Stimulated activated naive CD8-positive, alpha-beta T cell treated with anti-CD3 and anti-CD28 coated beads, Interleukin-15, amount 100 ng/mL, for 72 hours (primary cell): ENCODE results near the gene IL1RL2.
A peak's percentile ranks its signal among the peaks of the same experiment; 100 is the strongest.

Experiments
- ATAC-seq: fragments of 150-1000 bp; cut with Tn5 transposase; 2 replicates; pipeline ENCODE4 v1.10.0; 2021; ENCODE audit warnings: mild to moderate bottlenecking, moderate library complexity
- DNase-seq, 2 donors: peaks; one replicate each; pipeline ENCODE4 v3.0.0; 2021 to 2022
- H3K27ac Mint-ChIP-seq, 2 donors: one replicate each; pipeline ENCODE4 v1.8.0; 2022; ENCODE audit warnings: mild to moderate bottlenecking in 2 of 2, mixed read lengths in 2 of 2, moderate library complexity in 2 of 2
- H3K27me3 Mint-ChIP-seq: one replicate; pipeline ENCODE4 v1.8.0; 2022; ENCODE audit warnings: mixed read lengths
- H3K4me1 Mint-ChIP-seq: one replicate; pipeline ENCODE4 v1.8.0; 2022; ENCODE audit warnings: mild to moderate bottlenecking, mixed read lengths
- H3K4me3 Mint-ChIP-seq, 2 donors: one replicate each; pipeline ENCODE4 v1.8.0; 2022; ENCODE audit warnings: mild to moderate bottlenecking in 2 of 2, mixed read lengths in 2 of 2, moderate library complexity in 1 of 2
- H3K9me3 Mint-ChIP-seq, 2 donors: one replicate each; pipeline ENCODE4 v1.8.0; 2022; ENCODE audit warnings: mixed read lengths in 2 of 2

IL1RL2 gene

DNA sequence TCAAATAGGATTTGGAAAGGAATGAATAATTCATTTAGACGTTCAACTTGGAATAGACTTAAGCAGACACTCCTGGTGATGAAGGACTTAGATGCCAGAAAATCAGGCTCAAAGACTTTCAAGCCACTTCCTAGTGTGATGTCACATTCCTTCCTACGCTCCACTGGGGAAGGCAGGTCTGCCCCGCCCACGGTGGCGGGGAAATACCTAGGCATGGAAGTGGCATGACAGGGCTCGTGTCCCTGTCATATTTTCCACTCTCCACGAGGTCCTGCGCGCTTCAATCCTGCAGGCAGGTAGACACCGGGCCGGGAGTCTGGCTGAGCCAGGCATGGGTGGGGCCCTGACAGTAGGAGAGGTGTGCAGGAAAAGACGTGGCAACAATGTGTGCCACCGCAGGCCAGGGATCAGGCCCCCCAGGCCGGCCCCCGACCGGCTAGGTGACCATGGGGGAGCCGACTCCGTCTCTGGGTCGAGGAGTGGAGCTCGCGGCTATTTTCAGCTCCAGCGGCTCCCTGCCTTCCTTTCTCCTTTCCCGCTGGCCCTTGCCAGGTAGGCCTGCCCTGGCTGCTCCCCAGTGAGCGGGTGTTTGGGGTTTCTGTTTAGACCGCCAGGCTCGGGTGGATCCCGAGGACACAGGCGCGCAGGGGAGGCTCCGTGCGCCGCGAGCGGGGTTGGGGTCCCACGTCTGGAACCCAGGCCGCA is at the start of gene IL1RL2:
Gene IL1RL2 (plus strand): TSS at position 233 of the 705 bp plus-strand sequence. CDS start 845 bp downstream, outside the sequence.
- DNase-seq, result no peak
- H3K4me1 Mint-ChIP-seq, result peaks cover 22% of the 10 kb centered on the region
- peak within 1 kb of the TSS; percentile 82 to 98 for H3K27ac Mint-ChIP-seq
- H3K9me3 Mint-ChIP-seq, result no peaks in the 10 kb centered on the region
- H3K27me3 Mint-ChIP-seq, result peaks cover 55% of the 10 kb centered on the region
- ATAC-seq, result no peak
- H3K4me3 Mint-ChIP-seq, result peak within 1 kb of the TSS; percentile 83 to 91

DNA sequence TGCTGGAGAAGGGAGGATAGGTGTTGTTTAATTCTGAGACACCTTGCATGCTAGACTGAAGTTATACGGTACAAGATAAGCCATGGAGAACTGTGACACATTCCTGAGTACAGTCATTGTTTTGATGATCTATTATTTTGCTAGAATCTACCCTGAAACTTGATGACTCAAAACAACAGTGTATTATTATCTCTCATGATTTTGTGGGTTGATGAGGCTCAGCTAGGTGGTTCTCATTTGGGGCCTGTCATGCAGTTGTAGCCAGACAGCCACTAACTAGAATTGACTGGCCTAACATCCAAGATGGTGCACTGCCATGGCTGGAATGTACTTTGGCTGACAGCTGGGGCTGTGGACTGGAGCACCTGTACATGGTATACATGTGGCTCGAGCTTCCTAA is 49.7 kb upstream of the IL1RL2 start:
- Mint-ChIP-seq H3K4me3 (peak overlapping the region; percentile 14 to 29), H3K27ac (peak overlapping the region; percentile 80 to 94), H3K9me3 (peaks cover 19 to 33% of the 10 kb centered on the region in 2 donors), H3K27me3 (peaks cover 26% of the 10 kb centered on the region), H3K4me1 (peaks cover 46% of the 10 kb centered on the region)
- peak; percentile 92 for ATAC-seq
- DNase-seq, result peak; percentile 31 to 66

DNA sequence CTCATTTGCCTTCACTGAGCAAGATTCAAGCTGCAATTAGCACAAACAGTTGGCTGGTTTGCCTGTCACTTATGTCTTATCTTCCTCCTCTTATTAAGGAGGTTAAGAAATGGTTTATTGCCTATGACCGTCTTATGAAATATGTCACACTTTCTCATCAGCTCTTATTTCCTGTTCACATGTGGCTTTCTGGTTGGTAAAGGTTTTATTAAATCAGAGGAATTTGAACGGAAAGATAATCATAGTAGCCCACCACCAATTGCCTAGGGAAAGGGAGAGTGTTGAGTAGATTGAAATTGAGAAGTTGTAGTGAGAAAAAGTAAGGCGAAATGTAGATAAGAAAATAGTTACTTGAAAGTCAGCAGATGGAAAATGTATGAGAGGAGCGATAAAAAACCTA is 48.5 kb upstream of the IL1RL2 start:
- H3K4me3 Mint-ChIP-seq, result peak overlapping the region; percentile 1 to 32
- peak; percentile 63 for ATAC-seq
- H3K4me1 Mint-ChIP-seq, result peaks cover 55% of the 10 kb centered on the region

DNA sequence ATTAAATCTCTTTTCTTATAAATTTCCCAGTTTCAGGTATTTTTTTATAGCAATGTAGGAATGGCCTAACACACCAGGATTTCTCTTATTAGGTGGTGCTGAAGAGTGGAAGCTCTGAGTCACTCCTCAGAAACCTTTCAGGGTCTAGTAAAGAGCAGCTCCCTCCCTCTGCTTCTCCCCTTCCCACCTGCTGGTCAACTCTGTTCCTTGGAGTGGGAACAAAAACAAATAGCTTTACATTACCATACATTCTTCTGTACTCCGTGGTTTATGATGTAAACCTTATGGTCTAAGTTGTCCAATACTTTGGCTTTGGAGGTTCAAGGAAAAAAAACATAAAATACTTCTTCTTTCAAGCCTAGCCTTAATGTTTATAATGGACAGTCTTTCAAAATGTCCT is 47.0 kb upstream of the IL1RL2 start:
- Mint-ChIP-seq H3K9me3 (peaks cover 37 to 39% of the 10 kb centered on the region in 2 donors), H3K27ac (peak overlapping the region in 1 of 2 donors; percentile 41), H3K4me3 (no peak overlapping the region), H3K4me1 (peaks cover 55% of the 10 kb centered on the region), H3K27me3 (peaks cover 43% of the 10 kb centered on the region)
- ATAC-seq, result no peak
- DNase-seq, result no peak

More for the DNA sequence above, 48.5 kb upstream of the IL1RL2 start:
- peak in 1 of 2 donors; percentile 21 for DNase-seq
- Mint-ChIP-seq H3K9me3 (peaks cover 26 to 33% of the 10 kb centered on the region in 2 donors), H3K27me3 (peaks cover 38% of the 10 kb centered on the region), H3K27ac (peak overlapping the region; percentile 39 to 90)

DNA sequence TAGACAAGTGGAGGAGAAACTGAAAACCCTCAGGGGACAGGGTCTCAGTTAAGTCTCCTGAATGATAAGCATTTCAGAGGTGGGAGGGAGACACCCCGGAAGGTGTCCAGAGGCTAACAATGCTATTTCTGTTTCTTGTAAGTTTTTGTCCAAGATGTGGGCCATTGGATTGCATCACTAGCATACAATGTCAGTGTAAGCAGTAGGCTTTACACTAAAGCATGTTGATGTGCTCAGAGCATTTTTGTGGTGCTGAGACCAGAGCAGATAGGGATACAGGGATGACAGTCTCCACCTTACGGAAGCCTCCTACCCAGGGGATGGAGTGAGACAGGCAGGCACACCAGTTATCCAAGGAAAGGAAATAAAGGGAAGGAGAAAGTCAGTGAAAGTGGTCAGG is 46.4 kb upstream of the IL1RL2 start:
- peak overlapping the region in 1 of 2 donors; percentile 57 for H3K27ac Mint-ChIP-seq
- no peak for ATAC-seq
- DNase-seq, result no peak
- peaks cover 55% of the 10 kb centered on the region for H3K4me1 Mint-ChIP-seq
- H3K9me3 Mint-ChIP-seq, result peaks cover 42 to 44% of the 10 kb centered on the region in 2 donors
- H3K27me3 Mint-ChIP-seq, result peaks cover 48% of the 10 kb centered on the region
- no peak overlapping the region for H3K4me3 Mint-ChIP-seq

DNA sequence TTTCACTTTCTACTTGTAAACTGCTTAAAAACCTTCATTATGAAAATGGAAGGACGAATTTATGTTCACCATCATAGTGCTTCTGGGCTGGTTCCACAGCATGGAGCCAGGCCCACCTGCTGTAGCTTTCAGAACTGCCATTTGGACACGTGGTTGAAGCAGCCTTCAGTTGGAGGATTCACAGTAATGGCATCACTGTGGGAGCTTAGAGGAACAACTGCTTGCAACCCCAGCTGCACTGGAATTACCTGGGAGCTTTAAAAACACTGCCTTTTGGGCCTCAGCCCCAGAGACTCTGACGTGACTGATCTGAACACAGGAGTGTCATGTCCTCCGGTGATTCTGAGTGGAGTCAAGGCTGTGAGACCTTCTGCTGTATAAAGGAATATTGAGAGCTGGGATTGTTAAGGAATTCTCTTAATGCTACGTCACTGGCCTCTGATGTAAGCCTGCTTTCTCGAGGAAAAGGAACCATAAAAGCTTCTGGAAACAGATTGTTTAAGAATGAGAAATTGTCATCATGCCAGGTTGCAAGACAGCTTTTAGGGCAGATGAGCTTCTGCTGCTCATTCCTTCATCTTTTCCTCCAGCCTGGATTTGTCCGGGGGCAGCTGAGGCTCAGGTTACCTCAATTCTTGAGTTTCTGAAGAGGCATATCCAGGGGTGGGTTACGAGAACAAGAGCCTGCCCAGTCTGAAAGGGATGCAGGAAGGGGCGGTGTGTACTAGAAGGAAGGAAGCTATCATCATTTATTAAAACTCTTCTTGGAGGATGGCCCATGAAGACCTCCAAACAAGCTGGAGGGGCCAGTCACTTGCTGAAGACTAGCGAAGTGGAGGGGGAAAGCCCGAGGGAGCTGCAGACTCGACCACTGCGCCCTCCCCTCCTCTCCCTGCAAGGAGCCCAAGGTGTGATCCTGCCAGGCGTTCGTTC is 45.5 kb upstream of the IL1RL2 start:
- H3K4me3 Mint-ChIP-seq, result peak overlapping the region in 1 of 2 donors; percentile 79

DNA sequence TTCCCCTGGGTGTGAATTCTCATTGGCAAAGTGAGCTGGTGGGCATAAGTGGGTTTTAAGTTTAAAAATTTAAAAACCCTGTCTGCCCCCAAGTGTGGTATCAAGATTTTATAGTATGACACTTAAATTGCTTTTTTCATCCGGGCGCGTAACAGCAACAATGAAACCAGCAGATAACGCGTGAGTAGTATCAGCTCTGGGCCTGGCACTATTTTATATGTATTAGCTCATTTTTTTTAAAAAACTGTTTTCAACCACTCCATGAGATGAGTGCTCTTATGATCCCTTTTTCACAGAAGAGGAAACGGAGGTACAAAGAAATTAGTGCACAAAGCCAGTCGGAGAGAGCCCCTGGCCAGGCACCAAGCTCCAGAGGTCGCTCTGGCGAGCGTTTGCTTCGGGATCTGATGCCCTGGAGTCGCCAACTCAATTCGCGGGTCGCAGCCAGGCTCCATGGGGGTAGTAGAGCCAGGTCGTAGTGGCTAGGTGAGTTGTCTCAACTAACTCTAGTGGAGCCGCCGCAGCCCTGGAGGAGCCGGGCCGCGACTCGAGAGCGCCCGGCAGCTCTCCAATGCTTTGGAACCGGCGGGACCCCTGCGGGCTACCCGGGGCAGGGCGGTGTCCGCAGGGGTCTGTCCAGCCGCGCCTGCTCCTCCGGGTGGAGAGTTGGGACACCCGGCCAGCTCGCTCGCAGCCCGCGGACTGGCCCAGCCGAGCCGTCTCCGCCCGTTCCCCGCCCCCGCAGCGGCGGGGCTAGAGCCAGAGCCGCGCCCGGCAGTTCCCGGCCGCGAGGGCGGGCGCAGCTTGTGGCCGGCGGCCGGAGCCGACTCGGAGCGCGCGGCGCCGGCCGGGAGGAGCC is 44.6 kb upstream of the IL1RL2 start, which contains the start of gene IL1R1:
Gene IL1R1 (plus strand): TSS at position 777 of the 859 bp plus-strand sequence. CDS start 14,979 bp downstream, outside the sequence.
- ATAC-seq (peak; percentile 47), DNase-seq (peak in 1 of 2 donors; percentile 28)
- H3K4me3 Mint-ChIP-seq, result peak within 1 kb of the TSS; percentile 79 to 83
- peaks cover 51% of the 10 kb centered on the region for H3K27me3 Mint-ChIP-seq
- H3K4me1 Mint-ChIP-seq, result peaks cover 52% of the 10 kb centered on the region
- peaks cover 54 to 55% of the 10 kb centered on the region in 2 donors for H3K9me3 Mint-ChIP-seq
- peak within 1 kb of the TSS; percentile 10 to 87 for H3K27ac Mint-ChIP-seq

More for the DNA sequence above, 45.5 kb upstream of the IL1RL2 start:
- Mint-ChIP-seq H3K27ac (no peak overlapping the region), H3K4me1 (peaks cover 55% of the 10 kb centered on the region), H3K27me3 (peaks cover 51% of the 10 kb centered on the region), H3K9me3 (peaks cover 51 to 52% of the 10 kb centered on the region in 2 donors)
- ATAC-seq (no peak), DNase-seq (no peak)

DNA sequence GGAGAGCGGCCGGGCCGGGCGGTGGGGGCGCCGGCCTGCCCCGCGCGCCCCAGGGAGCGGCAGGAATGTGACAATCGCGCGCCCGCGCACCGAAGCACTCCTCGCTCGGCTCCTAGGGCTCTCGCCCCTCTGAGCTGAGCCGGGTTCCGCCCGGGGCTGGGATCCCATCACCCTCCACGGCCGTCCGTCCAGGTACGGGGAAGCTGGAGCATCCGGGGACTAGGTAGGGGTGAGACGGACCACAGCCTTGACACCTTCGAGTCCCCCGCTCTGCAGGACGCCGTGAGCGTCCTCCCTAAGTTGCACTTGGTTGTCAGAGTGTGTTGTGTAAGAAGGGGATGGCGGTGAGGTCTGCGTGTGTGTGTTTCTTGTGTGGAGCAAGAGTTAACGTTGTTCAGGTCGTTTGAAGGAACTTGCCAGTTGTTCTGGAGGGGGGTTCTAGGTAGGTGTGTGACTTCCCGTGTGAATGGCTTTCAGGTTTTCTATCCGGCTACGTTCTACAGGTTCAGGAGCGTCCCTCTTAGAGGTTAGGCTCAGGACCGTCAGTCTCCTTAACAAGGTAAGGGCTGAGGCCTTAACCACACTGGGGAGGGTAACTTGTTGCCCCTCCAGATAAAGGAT is 43.9 kb upstream of the IL1RL2 start:
- peaks cover 53 to 59% of the 10 kb centered on the region in 2 donors for H3K9me3 Mint-ChIP-seq
- peaks cover 51% of the 10 kb centered on the region for H3K27me3 Mint-ChIP-seq
- H3K4me3 Mint-ChIP-seq, result peak overlapping the region; percentile 54 to 64

DNA sequence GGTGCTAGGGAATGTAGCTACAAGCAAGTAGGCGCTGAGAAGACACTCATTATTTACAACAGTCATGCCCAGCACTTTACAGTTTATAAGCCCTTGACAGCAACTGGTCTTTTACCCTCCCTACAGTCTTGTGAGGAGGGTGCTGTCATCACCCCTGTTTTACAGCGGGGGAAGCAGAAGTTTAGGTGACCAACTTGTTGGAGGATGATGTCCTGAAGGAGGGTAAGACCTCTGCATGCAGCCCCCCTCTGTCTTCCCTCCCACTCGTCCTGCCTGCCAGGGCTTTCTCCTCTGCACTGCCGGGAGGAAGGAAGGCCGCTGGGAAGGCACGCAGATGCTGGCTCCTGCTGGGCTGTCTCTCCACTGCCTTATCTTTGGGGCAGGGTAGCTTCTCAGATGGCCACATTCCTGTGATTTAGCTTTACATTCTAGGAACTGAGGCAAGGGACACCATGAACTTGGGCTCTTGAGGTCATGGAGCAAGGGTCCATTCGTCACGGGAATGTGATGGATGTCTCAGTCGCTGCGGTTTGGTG is 43.3 kb upstream of the IL1RL2 start:
- peak overlapping the region; percentile 54 to 64 for H3K4me3 Mint-ChIP-seq
- ATAC-seq (no peak), DNase-seq (no peak)
- H3K27ac Mint-ChIP-seq, result no peak overlapping the region
- H3K27me3 Mint-ChIP-seq, result peaks cover 51% of the 10 kb centered on the region
- peaks cover 56 to 65% of the 10 kb centered on the region in 2 donors for H3K9me3 Mint-ChIP-seq
- H3K4me1 Mint-ChIP-seq, result peaks cover 52% of the 10 kb centered on the region

More for the DNA sequence above, 43.9 kb upstream of the IL1RL2 start:
- DNase-seq (no peak), ATAC-seq (peak; percentile 21)
- Mint-ChIP-seq H3K4me1 (peaks cover 52% of the 10 kb centered on the region), H3K27ac (peak overlapping the region in 1 of 2 donors; percentile 87)

DNA sequence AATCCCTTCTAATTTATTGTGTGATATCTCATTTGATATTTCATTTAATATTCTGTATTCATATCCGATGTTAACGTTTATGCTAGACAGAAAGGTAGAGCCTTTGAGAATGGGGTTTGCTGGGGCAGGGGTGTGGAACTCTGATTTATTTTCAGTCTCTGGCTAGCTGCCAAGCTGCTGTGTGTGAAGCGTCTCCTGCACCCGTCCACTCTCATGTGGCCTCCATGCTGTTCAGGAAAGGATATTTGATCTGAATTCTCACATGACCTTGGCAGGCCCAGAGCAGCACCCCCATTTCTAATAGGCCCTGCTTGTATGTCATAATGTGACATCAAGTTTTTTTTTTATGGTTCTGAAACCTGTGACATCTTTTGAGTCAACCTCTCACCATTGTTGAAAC is 42.7 kb upstream of the IL1RL2 start:
- ATAC-seq (no peak), DNase-seq (no peak)
- H3K9me3 Mint-ChIP-seq, result peaks cover 60 to 69% of the 10 kb centered on the region in 2 donors
- peaks cover 50% of the 10 kb centered on the region for H3K4me1 Mint-ChIP-seq
- H3K27ac Mint-ChIP-seq, result no peak overlapping the region
- no peak overlapping the region for H3K4me3 Mint-ChIP-seq
- peaks cover 51% of the 10 kb centered on the region for H3K27me3 Mint-ChIP-seq

DNA sequence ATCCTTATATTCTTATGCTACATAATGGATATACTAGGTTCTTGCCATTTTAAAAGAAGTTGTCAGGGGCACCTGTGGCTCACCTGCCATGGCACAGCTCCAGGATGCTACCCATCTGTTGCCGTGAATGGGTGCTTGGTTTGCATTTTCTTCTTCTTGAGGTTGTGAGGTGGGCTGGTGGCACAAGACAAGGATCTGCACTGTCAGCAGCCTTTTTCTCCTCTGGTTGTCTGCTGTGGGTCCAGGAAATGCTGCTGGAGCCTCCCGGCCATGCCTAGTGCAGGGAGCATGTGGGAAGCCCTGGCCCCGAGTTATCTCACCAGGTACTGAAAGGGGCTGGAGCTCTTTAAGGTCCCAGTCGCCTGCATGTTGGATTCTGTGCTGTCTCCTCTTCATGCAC is 41.7 kb upstream of the IL1RL2 start:
- Mint-ChIP-seq H3K9me3 (peaks cover 61 to 71% of the 10 kb centered on the region in 2 donors), H3K27me3 (peaks cover 51% of the 10 kb centered on the region), H3K4me1 (peaks cover 40% of the 10 kb centered on the region)

DNA sequence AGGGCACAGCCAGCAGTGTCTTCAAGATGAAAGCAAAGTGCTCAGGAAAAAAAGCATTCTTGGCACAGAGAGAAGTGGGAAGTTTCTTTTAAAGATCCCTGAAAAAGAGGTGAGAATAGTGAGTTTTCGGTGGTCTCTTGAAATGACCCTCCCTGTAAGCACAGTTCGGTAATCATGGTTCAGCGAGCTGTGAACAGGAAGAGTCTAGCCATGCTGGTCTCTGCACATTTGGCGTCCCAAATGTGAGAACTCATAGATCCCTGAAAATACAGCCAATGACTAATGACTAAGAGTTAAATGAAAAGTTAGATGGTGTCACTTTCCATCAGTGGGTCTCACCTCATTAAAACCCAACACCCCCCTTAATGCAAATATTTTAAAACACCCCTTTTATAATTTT is 40.9 kb upstream of the IL1RL2 start:
- Mint-ChIP-seq H3K4me1 (peaks cover 33% of the 10 kb centered on the region), H3K9me3 (peaks cover 58 to 79% of the 10 kb centered on the region in 2 donors), H3K27me3 (peaks cover 43% of the 10 kb centered on the region), H3K4me3 (no peak overlapping the region), H3K27ac (no peak overlapping the region)
- ATAC-seq (no peak), DNase-seq (no peak)

More for the DNA sequence above, 41.7 kb upstream of the IL1RL2 start:
- ATAC-seq (no peak), DNase-seq (no peak)
- Mint-ChIP-seq H3K4me3 (no peak overlapping the region), H3K27ac (no peak overlapping the region)

DNA sequence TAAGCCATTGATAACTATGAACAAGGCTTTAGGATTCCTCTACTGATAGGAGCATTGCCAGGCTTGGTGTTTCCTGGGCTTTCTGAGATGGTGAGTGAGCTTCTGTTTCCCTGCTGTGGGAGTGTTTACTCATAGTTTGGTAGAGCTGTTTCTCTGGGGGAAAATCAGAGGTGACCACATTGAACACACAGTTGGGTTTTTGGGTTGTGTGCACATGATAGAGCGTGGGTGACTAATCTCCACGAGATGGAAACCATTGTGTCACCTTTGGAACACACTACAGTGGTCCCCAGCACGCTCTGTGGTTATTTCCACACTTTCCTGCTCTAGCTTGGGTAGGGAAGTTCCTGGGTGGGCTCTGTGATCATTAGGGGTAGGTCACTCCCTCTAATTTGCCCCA is 38.9 kb upstream of the IL1RL2 start:
- Mint-ChIP-seq H3K4me3 (no peak overlapping the region), H3K9me3 (peaks cover 68 to 87% of the 10 kb centered on the region in 2 donors), H3K4me1 (peaks cover 25% of the 10 kb centered on the region), H3K27me3 (peaks cover 23% of the 10 kb centered on the region), H3K27ac (peak overlapping the region; percentile 36 to 93)
- DNase-seq (peak; percentile 50 to 81), ATAC-seq (peak; percentile 93)

DNA sequence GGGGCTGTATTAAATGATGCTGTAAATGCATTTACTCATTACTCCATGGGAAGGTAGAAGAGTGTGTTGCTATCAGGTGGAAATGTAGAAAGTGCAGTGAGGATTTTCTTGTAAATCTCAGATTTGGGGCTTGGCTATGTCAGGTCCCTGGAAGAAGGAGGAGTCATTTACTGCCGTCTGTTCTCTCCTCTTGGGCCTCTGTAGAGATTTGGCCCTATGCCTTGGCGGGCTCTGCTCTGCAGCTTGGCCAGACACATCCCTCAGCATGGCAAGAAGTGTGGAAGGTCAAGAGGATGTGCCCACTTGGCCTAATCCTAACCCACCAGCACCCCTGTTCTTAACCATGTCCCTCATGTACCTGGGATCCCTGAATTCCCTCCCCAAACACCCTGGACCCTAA is 37.6 kb upstream of the IL1RL2 start:
- no peak overlapping the region for H3K27ac Mint-ChIP-seq
- peaks cover 13% of the 10 kb centered on the region for H3K27me3 Mint-ChIP-seq
- peaks cover 71 to 87% of the 10 kb centered on the region in 2 donors for H3K9me3 Mint-ChIP-seq
- no peak for DNase-seq
- no peak overlapping the region for H3K4me3 Mint-ChIP-seq
- peaks cover 21% of the 10 kb centered on the region for H3K4me1 Mint-ChIP-seq
- ATAC-seq, result no peak
